Effector CD8-positive, alpha-beta T cell (primary cell): Measurements from ENCODE around the gene FIG4.
"Not testable (repeated sequence)": the region's sequence is repeated elsewhere in the genome, so short reads cannot be mapped to it uniquely, and the experiment has no call there.

Experiments
- DNase-seq: peaks from one replicate; lab custom pipeline; 2025; lab: John Stamatoyannopoulos, UW
- total RNA-seq, 4 experiments: gene quantifications; one replicate each; lab custom pipeline; 2026; lab: John Stamatoyannopoulos, UW

The FIG4 gene
- 27.2 to 55.4 (median 42.7) reads per million in 4 experiments for total RNA-seq

- peak; percentile 86 for DNase-seq
Observed at GRCh38 chr6:109690737-109691621, at the start of gene FIG4, which contains the start of gene AK9. FIG4 (plus strand) TSS chr6:109691296; CDS start chr6:109691436, 140 bp downstream. AK9 (minus strand) TSS chr6:109691202; CDS start chr6:109675745, 15,457 bp downstream.

- no peak for DNase-seq
Observed at GRCh38 chr6:109644131-109644530, 47.0 kb upstream of the FIG4 start.

DNA sequence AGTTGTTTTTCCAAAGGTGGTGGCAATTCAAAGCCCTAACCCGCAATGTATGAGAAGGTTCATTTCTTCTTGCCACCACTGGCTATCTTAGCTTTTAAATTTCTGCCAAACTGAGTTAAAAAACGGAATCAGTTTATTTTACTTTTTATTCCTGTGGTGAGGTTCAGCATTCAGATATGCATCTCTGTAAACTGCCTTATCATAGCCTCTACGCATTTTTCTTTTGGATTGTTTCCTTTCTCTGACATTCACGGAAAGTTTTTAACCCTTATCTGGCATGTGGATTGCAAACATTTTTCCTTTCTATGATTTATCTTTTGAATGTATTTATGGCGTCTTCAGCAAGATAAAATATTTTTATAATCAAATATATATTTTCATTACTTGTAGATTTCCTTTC is 37.8 kb upstream of the FIG4 start:
- no peak for DNase-seq

GRCh38 chr6:109655761-109656262 is 35.3 kb upstream of the FIG4 start:
- no peak for DNase-seq

- DNase-seq = no peak
Observed at GRCh38 chr6:109660526-109661320, 30.4 kb upstream of the FIG4 start.

- DNase-seq = no peak
Observed at GRCh38 chr6:109662192-109662591, 28.9 kb upstream of the FIG4 start.

DNA sequence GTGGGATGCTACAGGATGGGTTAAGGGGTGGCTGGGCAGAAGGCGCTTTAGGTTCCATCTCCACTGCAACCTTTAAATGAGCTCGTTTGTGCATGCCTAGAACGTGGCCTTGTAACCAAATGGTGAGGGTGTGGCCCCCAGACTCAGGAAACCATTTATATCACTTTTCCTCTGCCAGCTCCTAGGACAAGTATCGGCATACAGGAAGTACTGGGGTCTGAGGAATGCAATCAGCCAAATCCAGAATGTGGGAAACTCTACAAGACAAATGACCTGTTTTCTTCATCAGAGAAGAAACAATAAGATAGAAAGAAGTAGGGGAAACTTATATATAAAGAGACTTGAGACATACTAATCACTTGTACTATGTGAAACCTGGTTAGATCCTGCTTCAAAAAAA is 21.3 kb upstream of the FIG4 start:
- DNase-seq = no peak

DNA sequence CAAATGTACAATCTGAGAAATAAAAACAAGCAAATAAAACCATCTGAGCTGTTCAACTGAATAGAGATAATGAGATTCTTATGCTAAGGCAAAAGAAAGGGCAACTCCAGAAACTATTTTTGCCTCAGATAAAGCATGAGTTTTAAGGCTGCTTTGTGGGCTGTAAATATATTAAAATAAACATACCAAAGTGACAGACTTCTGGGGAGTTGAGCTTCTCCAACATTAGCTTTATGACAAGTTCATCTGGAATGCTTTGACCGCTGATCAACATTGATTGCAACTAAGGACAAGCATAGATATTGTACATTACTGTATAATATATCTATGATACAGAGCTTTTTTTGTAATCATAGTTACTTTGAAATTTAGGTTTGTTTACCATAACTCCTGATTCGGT is 19.4 kb upstream of the FIG4 start:
- DNase-seq = no peak

DNA sequence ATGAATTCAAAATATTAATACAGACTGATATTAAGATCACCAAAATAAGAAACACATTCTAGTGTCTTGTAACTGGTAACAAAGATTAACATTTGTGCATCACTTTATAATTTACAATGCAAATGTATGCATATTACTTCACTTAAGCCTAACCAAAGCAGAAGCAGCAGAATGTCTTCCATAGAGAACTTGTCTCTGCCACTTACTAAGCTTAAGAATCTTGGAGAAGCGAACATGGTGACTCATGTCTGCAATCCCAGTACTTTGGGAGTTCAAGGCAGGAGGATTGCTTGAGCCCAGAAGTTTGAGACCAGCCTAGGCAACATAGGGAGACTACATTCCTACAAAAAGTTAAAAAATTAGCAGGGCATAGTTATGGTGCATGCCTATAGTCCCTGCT is 18.9 kb upstream of the FIG4 start:
- no peak for DNase-seq

- DNase-seq = no peak
Observed at GRCh38 chr6:109672839-109673238, 18.3 kb upstream of the FIG4 start.

DNA sequence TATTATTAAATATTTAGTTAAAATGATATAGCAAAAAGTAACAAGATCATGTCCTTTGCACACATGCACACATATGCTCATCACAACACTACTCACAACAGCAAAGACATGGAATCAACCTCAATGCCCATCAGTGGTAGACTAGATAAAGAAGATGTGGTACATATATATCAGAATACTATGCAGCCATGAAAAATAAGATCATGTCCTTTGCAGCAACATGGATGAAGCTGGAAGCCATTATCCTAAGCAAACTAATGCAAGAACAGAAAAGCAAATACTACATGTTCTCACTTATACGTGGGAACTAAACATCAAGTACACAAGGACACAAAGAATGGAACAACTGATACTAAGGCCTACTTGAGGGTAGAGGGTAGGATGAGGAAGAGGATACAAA is 14.4 kb upstream of the FIG4 start:
- DNase-seq = no peak

DNA sequence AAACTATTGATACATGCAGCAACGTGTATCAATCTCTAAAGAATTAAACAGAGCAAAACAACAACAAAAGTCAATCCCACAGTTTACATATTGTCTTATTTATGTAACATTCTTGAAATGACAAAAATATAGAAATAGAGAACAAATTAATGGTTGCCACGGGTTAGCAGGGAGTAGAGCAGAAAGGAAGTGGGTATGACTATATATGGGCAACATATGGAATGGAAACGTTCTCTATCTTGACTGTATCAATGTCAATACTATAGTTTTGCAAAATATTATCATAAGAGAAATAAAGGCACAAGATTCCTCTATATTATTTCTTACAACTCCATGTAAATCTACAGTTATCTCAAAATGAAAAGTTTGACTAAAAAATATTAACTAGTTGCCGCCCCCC is 12.9 kb upstream of the FIG4 start:
- DNase-seq = no peak

GRCh38 chr6:109678661-109679505 is 12.2 kb upstream of the FIG4 start:
- DNase-seq = not testable (repeated sequence)

GRCh38 chr6:109686566-109687265 is 4.4 kb upstream of the FIG4 start:
- no peak for DNase-seq

DNA sequence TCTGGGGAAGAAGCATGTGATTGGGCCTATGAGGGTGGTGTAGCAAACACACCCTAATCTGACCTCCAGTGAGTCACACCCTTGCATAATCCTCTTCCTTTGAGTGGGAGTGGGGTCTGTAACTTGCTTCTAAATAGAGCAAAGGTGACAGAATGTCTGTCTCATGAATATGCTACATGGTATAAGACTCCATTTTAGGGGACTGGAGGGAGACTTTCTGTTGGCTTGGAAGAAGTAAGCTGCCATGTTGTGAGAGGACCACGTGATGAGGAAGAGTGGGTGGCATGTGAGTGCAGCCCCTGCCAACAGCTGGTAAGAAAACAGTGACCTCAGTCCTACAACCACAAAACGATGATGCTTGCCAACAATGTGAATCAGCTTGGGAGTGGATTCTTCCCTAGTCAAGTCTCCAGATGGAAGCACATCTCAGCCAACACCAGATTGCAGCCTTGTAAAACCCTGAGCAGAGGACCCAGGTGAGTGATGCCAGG is 3.8 kb upstream of the FIG4 start:
- DNase-seq = no peak

DNA sequence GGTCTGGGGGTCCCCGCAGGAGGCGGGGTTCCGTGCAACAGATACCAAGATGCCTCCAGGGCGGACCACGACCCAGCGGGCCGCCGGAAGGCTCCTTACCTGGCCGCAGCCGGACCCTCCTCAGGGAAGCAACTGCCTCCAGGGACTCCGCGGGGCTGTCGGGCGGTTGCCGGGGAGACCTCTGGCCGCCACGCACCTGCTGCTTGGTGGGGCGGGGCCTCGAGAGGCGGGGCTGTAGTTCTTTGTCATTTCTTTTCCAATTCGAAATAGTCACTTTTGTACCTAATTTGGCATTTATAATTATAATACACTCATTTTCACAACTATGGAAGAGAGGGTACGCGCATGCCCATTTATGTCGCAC is 741 bp upstream of the FIG4 start:
- DNase-seq = peak; percentile 48

DNA sequence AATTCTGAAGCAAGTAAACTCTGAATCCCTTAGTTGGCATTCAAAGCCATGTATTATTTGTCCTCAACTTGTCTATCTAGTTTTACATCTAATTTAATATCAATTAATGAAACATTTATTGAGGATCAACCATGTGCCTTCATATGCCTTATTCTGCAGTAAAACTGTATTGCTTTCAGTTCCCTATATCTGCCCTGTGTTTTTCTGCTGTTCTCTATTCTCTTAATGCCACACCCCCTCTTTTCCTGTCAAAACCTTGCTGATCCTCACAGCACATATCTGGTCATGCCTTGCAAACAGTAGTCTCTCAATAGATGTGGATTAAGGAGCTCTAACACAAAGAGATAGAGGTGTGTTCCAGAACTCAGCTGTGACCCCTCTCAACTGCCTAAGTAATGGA is 2.0 kb downstream of the FIG4 start:
- DNase-seq = no peak

DNA sequence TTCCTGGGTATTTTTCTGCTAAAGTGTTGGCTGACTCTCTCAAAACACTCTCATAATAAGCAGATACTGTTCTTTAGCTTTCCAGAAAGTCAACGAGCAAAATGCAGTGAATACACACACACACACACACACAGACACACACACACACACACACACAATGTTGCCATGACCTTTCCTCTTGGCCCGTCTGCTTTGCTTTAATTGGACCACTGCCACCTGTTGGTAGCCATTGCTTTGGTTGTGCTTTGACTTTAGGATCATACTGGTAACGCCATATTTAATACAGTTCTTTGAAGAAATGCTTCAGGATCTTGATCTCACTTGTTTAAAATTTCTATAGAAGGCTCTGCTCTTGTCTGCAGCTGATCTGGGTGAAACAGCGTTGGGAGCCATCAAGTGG is 4.4 kb downstream of the FIG4 start:
- DNase-seq = no peak

GRCh38 chr6:109696355-109696754 is 5.3 kb downstream of the FIG4 start:
- DNase-seq = no peak

- no peak for DNase-seq
Observed at GRCh38 chr6:109701221-109701620, 10.1 kb downstream of the FIG4 start.

GRCh38 chr6:109701774-109702173 is 10.7 kb downstream of the FIG4 start:
- DNase-seq = no peak
